GM13977 (cell line): ENCODE data around the gene FHAD1.

ENCODE experiments used
- DNase-seq: peaks from one replicate; pipeline ENCODE4 v3.0.0; 2012; ENCODE audit warnings: low spot score
- CTCF ChIP-seq: IDR thresholded peaks from 2 replicates; pipeline ENCODE4 v1.5.1; 2012; ENCODE audit warnings: mild to moderate bottlenecking, control low read depth; ENCODE audit not compliant: insufficient read depth; ENCODE audit errors: extremely low read depth, missing control alignments
- in situ Hi-C: fragments of 300-500 bp; cut with MboI; formaldehyde crosslinking; loops from one replicate; pipeline ENCODE4 v1.12.0; 2022; ENCODE audit warnings: low sequenced_read_pairs, low pct_unique_long_range_greater_than_20kb, mixed read lengths, inconsistent platforms; ENCODE audit not compliant: unreplicated experiment

FHAD1 gene

GRCh38 chr1:15352128-15352957 lies 105.3 kb downstream of the FHAD1 start:
- in situ Hi-C loops, result no loop called here
- no peak for TF ChIP-seq CTCF

GRCh38 chr1:15353839-15354579 lies 107.0 kb downstream of the FHAD1 start:
- no peak for TF ChIP-seq CTCF
- no peak for DNase-seq
- in situ Hi-C loops, result no loop called here

More at GRCh38 chr1:15352128-15352957, 105.3 kb downstream of the FHAD1 start:
- DNase-seq, result no peak

GRCh38 chr1:15354580-15354965 lies 107.5 kb downstream of the FHAD1 start:
- in situ Hi-C loops, result no loop called here
- TF ChIP-seq CTCF, result no peak
- DNase-seq, result no peak

GRCh38 chr1:15355968-15356625 lies 109.1 kb downstream of the FHAD1 start:
- DNase-seq, result no peak
- TF ChIP-seq CTCF, result no peak
- in situ Hi-C loops, result no loop called here

- TF ChIP-seq CTCF, result no peak
- DNase-seq, result no peak
- in situ Hi-C loops, result no loop called here
Observed at GRCh38 chr1:15357612-15358207, 110.7 kb downstream of the FHAD1 start.

GRCh38 chr1:15358565-15359133 lies 111.6 kb downstream of the FHAD1 start:
- in situ Hi-C loops, result no loop called here
- no peak for TF ChIP-seq CTCF
- no peak for DNase-seq
